Type B pancreatic cell (in vitro differentiated cells): Measurements from ENCODE around the gene ZNF639. TPM values are rescaled to one million over a fixed set of nuclear protein-coding genes. Genes with fewer than 3 reads are reported as not detected.

Source experiments
- DNase-seq: peaks from one replicate; pipeline ENCODE4 v3.0.0; 2021; ENCODE audit warnings: mixed read lengths; ENCODE audit not compliant: unreplicated experiment; ENCODE audit errors: extremely low spot score
- H3K27ac Mint-ChIP-seq: 2 replicates; pipeline ENCODE4 v1.8.0; 2021; ENCODE audit warnings: mild to moderate bottlenecking, mixed read lengths
- H3K27me3 Mint-ChIP-seq: 2 replicates; pipeline ENCODE4 v1.8.0; 2021; ENCODE audit warnings: mixed read lengths
- H3K36me3 Mint-ChIP-seq: 2 replicates; pipeline ENCODE4 v1.8.0; 2021; ENCODE audit warnings: mixed read lengths
- H3K4me1 Mint-ChIP-seq: one replicate; pipeline ENCODE4 v1.8.0; 2021; ENCODE audit warnings: mixed read lengths; ENCODE audit not compliant: unreplicated experiment
- H3K4me3 Mint-ChIP-seq: 2 replicates; pipeline ENCODE4 v1.8.0; 2021; ENCODE audit warnings: mild to moderate bottlenecking, mixed read lengths
- H3K9me3 Mint-ChIP-seq: 2 replicates; pipeline ENCODE4 v1.8.0; 2021; ENCODE audit warnings: mixed read lengths
- CTCF ChIP-seq: fragments of 200-600 bp; sonication (generic); conservative IDR thresholded peaks from 2 replicates; pipeline ENCODE4 v1.5.0; 2021; ENCODE audit warnings: antibody characterized with exemption, mild to moderate bottlenecking
- total RNA-seq: library from RNA; stranded (reverse); gene quantifications from 2 replicates; pipeline ENCODE4 v1.2.1, GENCODE V29; 2021; ENCODE audit warnings: low replicate concordance

The ZNF639 gene
- total RNA-seq, 1 donor from 2014 or later = 33.2 TPM

GRCh38 chr3:179332240-179332639 is 9.4 kb downstream of the ZNF639 start:
- Mint-ChIP-seq H3K36me3 (peaks cover 43% of the 10 kb centered on the region), H3K4me1 (no peaks in the 10 kb centered on the region), H3K9me3 (no peaks in the 10 kb centered on the region), H3K4me3 (no peak overlapping the region), H3K27ac (no peak overlapping the region), H3K27me3 (no peaks in the 10 kb centered on the region)
- TF ChIP-seq CTCF = no peak
- no peak for DNase-seq

- Mint-ChIP-seq H3K9me3 (no peaks in the 10 kb centered on the region), H3K36me3 (peaks cover 44% of the 10 kb centered on the region), H3K27ac (no peak overlapping the region), H3K4me1 (no peaks in the 10 kb centered on the region), H3K27me3 (no peaks in the 10 kb centered on the region), H3K4me3 (no peak overlapping the region)
- TF ChIP-seq CTCF = no peak
- no peak for DNase-seq
Measured at GRCh38 chr3:179333084-179333483, 10.3 kb downstream of the ZNF639 start.

- peaks cover 38% of the 10 kb centered on the region for H3K36me3 Mint-ChIP-seq
- H3K27ac Mint-ChIP-seq = no peak overlapping the region
- H3K4me1 Mint-ChIP-seq = no peaks in the 10 kb centered on the region
- H3K4me3 Mint-ChIP-seq = no peak overlapping the region
- no peaks in the 10 kb centered on the region for H3K9me3 Mint-ChIP-seq
- DNase-seq = no peak
- TF ChIP-seq CTCF = no peak
- H3K27me3 Mint-ChIP-seq = no peaks in the 10 kb centered on the region
Measured at GRCh38 chr3:179336345-179336929, 13.6 kb downstream of the ZNF639 start.

- Mint-ChIP-seq H3K27ac (peak within 1 kb of the TSS; percentile 99), H3K36me3 (peaks cover 3% of the 10 kb centered on the region), H3K27me3 (no peaks in the 10 kb centered on the region), H3K4me3 (peak within 1 kb of the TSS; percentile 100), H3K9me3 (no peaks in the 10 kb centered on the region), H3K4me1 (peaks cover 8% of the 10 kb centered on the region)
- no peak for TF ChIP-seq CTCF
- DNase-seq = peak; percentile 86
Measured at GRCh38 chr3:179347345-179348194, 24.7 kb downstream of the ZNF639 start, which contains the start of gene MFN1. MFN1 (plus strand) TSS chr3:179347709; CDS start chr3:179348852, 1,143 bp downstream.

- Mint-ChIP-seq H3K4me1 (peaks cover 8% of the 10 kb centered on the region), H3K27ac (peak overlapping the region; percentile 99)
Measured at GRCh38 chr3:179348325-179349013, 25.6 kb downstream of the ZNF639 start.

More at GRCh38 chr3:179348325-179349013, 25.6 kb downstream of the ZNF639 start:
- peak overlapping the region; percentile 100 for H3K4me3 Mint-ChIP-seq
- no peaks in the 10 kb centered on the region for H3K27me3 Mint-ChIP-seq
- peaks cover 5% of the 10 kb centered on the region for H3K36me3 Mint-ChIP-seq
- no peak for TF ChIP-seq CTCF
- H3K9me3 Mint-ChIP-seq = no peaks in the 10 kb centered on the region
- no peak for DNase-seq
